ENCODE data around the gene ARHGAP40.

GRCh38 chr20:38665506-38666285, 64.1 kb downstream of the ARHGAP40 start:
- no peak for TF ChIP-seq NUFIP1 (IDR thresholded peaks at IDR 0.05; ENCODE audit: partially characterized antibody)
- TF ChIP-seq ZNF589 (CRISPR knock-in tag; IDR thresholded peaks at IDR 0.05; ENCODE audit: low read depth), result no peak
- TF ChIP-seq RAD51 (IDR thresholded peaks at IDR 0.05; ENCODE audit: borderline replicate concordance, low read depth), result no peak
- no peak for TF ChIP-seq ZNF347 (CRISPR knock-in tag; IDR thresholded peaks at IDR 0.05; ENCODE audit: low read depth)
- TF ChIP-seq EZH2 (IDR thresholded peaks at IDR 0.05; ENCODE audit: borderline replicate concordance, low read depth, low read length), result no peak
- TF ChIP-seq CAMTA2 (CRISPR knock-in tag; conservative IDR thresholded peaks at IDR 0.05), result no peak
- TF ChIP-seq E2F3 (CRISPR knock-in tag; IDR thresholded peaks at IDR 0.05), result no peak
- TF ChIP-seq NFRKB (IDR thresholded peaks at IDR 0.05; ENCODE audit: low read depth), result no peak
- no peak for TF ChIP-seq ZBTB12 (CRISPR knock-in tag; IDR thresholded peaks at IDR 0.05)
- TF ChIP-seq CTCF (IDR thresholded peaks at IDR 0.05 in 2 of 3, conservative IDR thresholded peaks at IDR 0.05 in 1 of 3; ENCODE audit: insufficient read depth in 2 of 3, low read depth in 1 of 3, low read length in 3 of 3), result no peak
- TF ChIP-seq BRD9 (IDR thresholded peaks at IDR 0.05; ENCODE audit: low read depth, partially characterized antibody), result no peak
- no peak for TF ChIP-seq EP300 (IDR thresholded peaks at IDR 0.05; ENCODE audit: low read length)
- TF ChIP-seq SREBF2 (CRISPR knock-in tag; IDR thresholded peaks at IDR 0.05), result no peak

Measured in K562 (cell line).